ENCODE measurements around the gene CENPX. TPM values are rescaled to one million over a fixed set of nuclear protein-coding genes. Genes with fewer than 3 reads are reported as not detected.

The CENPX gene
- total RNA-seq, 1 donor, result 18.6 TPM

GRCh38 chr17:82037092-82037888, 14.6 kb upstream of the CENPX start, which contains the start of gene DCXR:
Gene DCXR, minus strand, starts transcription at chr17:82037697. Its CDS starts 15 bp downstream, at chr17:82037682.
- Histone ChIP-seq H3K9me3 (ENCODE audit: low read depth, low read length) (no peaks in the 10 kb centered on the region), H3K27me3 (ENCODE audit: insufficient read depth, low read length) (peaks cover 1% of the 10 kb centered on the region), H3K4me1 (ENCODE audit: insufficient read depth, low read length) (peaks cover 33% of the 10 kb centered on the region), H3K4me3 (ENCODE audit: low read length) (peak within 1 kb of the TSS; percentile 56)

- H3K4me3 ChIP-seq (ENCODE audit: low read length), result peak overlapping the region; percentile 56
- H3K27me3 ChIP-seq (ENCODE audit: insufficient read depth, low read length), result peaks cover 5% of the 10 kb centered on the region
Measured at GRCh38 chr17:82036634-82037091, 14.0 kb upstream of the CENPX start.

GRCh38 chr17:82035956-82036633, 13.4 kb upstream of the CENPX start:
- H3K9me3 ChIP-seq (ENCODE audit: low read depth, low read length), result no peaks in the 10 kb centered on the region
- no peak overlapping the region for H3K4me3 ChIP-seq (ENCODE audit: low read length)
- peaks cover 5% of the 10 kb centered on the region for H3K27me3 ChIP-seq (ENCODE audit: insufficient read depth, low read length)
- H3K4me1 ChIP-seq (ENCODE audit: insufficient read depth, low read length), result peaks cover 38% of the 10 kb centered on the region

More at GRCh38 chr17:82036634-82037091, 14.0 kb upstream of the CENPX start:
- peaks cover 37% of the 10 kb centered on the region for H3K4me1 ChIP-seq (ENCODE audit: insufficient read depth, low read length)
- H3K9me3 ChIP-seq (ENCODE audit: low read depth, low read length), result no peaks in the 10 kb centered on the region

- Histone ChIP-seq H3K4me1 (ENCODE audit: insufficient read depth, low read length) (peaks cover 44% of the 10 kb centered on the region), H3K9me3 (ENCODE audit: low read depth, low read length) (no peaks in the 10 kb centered on the region), H3K4me3 (ENCODE audit: low read length) (no peak overlapping the region), H3K27me3 (ENCODE audit: insufficient read depth, low read length) (peaks cover 5% of the 10 kb centered on the region)
Measured at GRCh38 chr17:82035488-82035887, 12.8 kb upstream of the CENPX start.

- Histone ChIP-seq H3K4me1 (ENCODE audit: insufficient read depth, low read length) (peaks cover 54% of the 10 kb centered on the region), H3K9me3 (ENCODE audit: low read depth, low read length) (no peaks in the 10 kb centered on the region), H3K27me3 (ENCODE audit: insufficient read depth, low read length) (peaks cover 5% of the 10 kb centered on the region), H3K4me3 (ENCODE audit: low read length) (no peak overlapping the region)
Measured at GRCh38 chr17:82034371-82035011, 11.8 kb upstream of the CENPX start.

- Histone ChIP-seq H3K9me3 (ENCODE audit: low read depth, low read length) (no peaks in the 10 kb centered on the region), H3K27me3 (ENCODE audit: insufficient read depth, low read length) (peaks cover 5% of the 10 kb centered on the region), H3K4me3 (ENCODE audit: low read length) (no peak overlapping the region), H3K4me1 (ENCODE audit: insufficient read depth, low read length) (peaks cover 49% of the 10 kb centered on the region)
Measured at GRCh38 chr17:82033359-82034085, 10.8 kb upstream of the CENPX start.

GRCh38 chr17:82031885-82032627, 9.4 kb upstream of the CENPX start:
- Histone ChIP-seq H3K4me3 (ENCODE audit: low read length) (no peak overlapping the region), H3K27me3 (ENCODE audit: insufficient read depth, low read length) (peaks cover 5% of the 10 kb centered on the region), H3K9me3 (ENCODE audit: low read depth, low read length) (no peaks in the 10 kb centered on the region), H3K4me1 (ENCODE audit: insufficient read depth, low read length) (peaks cover 41% of the 10 kb centered on the region)

GRCh38 chr17:82031303-82031884, 8.7 kb upstream of the CENPX start, which contains the start of gene RAC3:
Gene RAC3, plus strand, starts transcription at chr17:82031678. Its CDS starts 84 bp downstream, at chr17:82031762.
- Histone ChIP-seq H3K4me1 (ENCODE audit: insufficient read depth, low read length) (peaks cover 34% of the 10 kb centered on the region), H3K9me3 (ENCODE audit: low read depth, low read length) (no peaks in the 10 kb centered on the region), H3K27me3 (ENCODE audit: insufficient read depth, low read length) (peaks cover 5% of the 10 kb centered on the region), H3K4me3 (ENCODE audit: low read length) (peak within 1 kb of the TSS; percentile 23)

GRCh38 chr17:82030470-82031302, 8.0 kb upstream of the CENPX start:
- Histone ChIP-seq H3K4me1 (ENCODE audit: insufficient read depth, low read length) (peaks cover 27% of the 10 kb centered on the region), H3K9me3 (ENCODE audit: low read depth, low read length) (no peaks in the 10 kb centered on the region), H3K27me3 (ENCODE audit: insufficient read depth, low read length) (peaks cover 5% of the 10 kb centered on the region), H3K4me3 (ENCODE audit: low read length) (peak overlapping the region; percentile 23)

GRCh38 chr17:82029990-82030469, 7.4 kb upstream of the CENPX start:
- peaks cover 24% of the 10 kb centered on the region for H3K4me1 ChIP-seq (ENCODE audit: insufficient read depth, low read length)
- H3K27me3 ChIP-seq (ENCODE audit: insufficient read depth, low read length), result peaks cover 5% of the 10 kb centered on the region
- no peaks in the 10 kb centered on the region for H3K9me3 ChIP-seq (ENCODE audit: low read depth, low read length)
- H3K4me3 ChIP-seq (ENCODE audit: low read length), result no peak overlapping the region

- Histone ChIP-seq H3K27me3 (ENCODE audit: insufficient read depth, low read length) (peaks cover 5% of the 10 kb centered on the region), H3K4me3 (ENCODE audit: low read length) (no peak overlapping the region), H3K4me1 (ENCODE audit: insufficient read depth, low read length) (peaks cover 24% of the 10 kb centered on the region), H3K9me3 (ENCODE audit: low read depth, low read length) (no peaks in the 10 kb centered on the region)
Measured at GRCh38 chr17:82029391-82029790, 6.7 kb upstream of the CENPX start.

- Histone ChIP-seq H3K4me3 (ENCODE audit: low read length) (no peak overlapping the region), H3K9me3 (ENCODE audit: low read depth, low read length) (no peaks in the 10 kb centered on the region), H3K4me1 (ENCODE audit: insufficient read depth, low read length) (peaks cover 28% of the 10 kb centered on the region), H3K27me3 (ENCODE audit: insufficient read depth, low read length) (peaks cover 5% of the 10 kb centered on the region)
Measured at GRCh38 chr17:82028966-82029365, 6.3 kb upstream of the CENPX start.

- peaks cover 5% of the 10 kb centered on the region for H3K27me3 ChIP-seq (ENCODE audit: insufficient read depth, low read length)
- H3K4me3 ChIP-seq (ENCODE audit: low read length), result no peak overlapping the region
- no peaks in the 10 kb centered on the region for H3K9me3 ChIP-seq (ENCODE audit: low read depth, low read length)
Measured at GRCh38 chr17:82028246-82028645, 5.6 kb upstream of the CENPX start.

More at GRCh38 chr17:82028246-82028645, 5.6 kb upstream of the CENPX start:
- H3K4me1 ChIP-seq (ENCODE audit: insufficient read depth, low read length), result peaks cover 34% of the 10 kb centered on the region

Data from mononuclear cell (primary cell).